ENCODE measurements around the gene MTMR12.
"Not testable (repeated sequence)": the region's sequence is repeated elsewhere in the genome, so short reads cannot be mapped to it uniquely, and the experiment has no call there.

The MTMR12 gene

DNA sequence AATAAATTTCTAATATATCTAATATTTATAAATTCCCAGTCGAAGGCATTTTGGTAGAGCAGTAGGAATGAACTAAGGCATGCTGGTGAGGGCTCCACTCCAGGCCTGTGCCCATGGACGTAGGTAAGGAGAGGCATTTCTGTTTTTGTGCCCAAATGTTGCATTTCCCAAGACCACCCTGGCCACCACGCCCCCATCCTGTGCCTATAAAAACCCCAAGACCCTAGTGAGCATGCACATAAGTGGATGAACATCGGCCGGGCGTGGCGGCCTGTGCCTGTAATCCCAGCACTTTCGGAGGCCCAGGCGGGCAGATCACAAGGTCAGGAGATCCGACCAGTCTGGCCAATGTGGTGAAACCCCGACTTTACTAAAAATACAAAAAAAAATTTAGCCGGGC lies 10.1 kb upstream of the MTMR12 start:
- DNase-seq = no peak

DNA sequence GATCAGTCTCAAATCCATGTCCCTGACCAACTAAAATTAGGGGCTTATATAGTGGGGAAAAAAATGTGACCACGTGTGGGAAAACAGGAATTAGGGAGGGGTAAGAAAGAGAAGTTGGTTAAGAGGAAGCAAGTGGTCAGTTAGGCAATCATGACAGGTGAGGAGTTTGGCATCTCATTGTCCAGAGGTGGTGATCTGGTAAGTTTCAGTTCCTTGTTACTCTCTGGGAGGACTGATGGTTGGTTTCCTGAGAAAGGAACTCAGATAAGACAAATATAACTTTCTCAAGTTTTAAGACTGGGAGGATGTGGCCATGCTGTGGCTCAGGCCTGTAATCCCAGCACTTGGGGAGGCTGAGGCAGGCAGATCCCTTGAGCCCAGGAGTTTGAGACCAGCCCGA lies 9.0 kb upstream of the MTMR12 start:
- not testable (repeated sequence) for DNase-seq

DNA sequence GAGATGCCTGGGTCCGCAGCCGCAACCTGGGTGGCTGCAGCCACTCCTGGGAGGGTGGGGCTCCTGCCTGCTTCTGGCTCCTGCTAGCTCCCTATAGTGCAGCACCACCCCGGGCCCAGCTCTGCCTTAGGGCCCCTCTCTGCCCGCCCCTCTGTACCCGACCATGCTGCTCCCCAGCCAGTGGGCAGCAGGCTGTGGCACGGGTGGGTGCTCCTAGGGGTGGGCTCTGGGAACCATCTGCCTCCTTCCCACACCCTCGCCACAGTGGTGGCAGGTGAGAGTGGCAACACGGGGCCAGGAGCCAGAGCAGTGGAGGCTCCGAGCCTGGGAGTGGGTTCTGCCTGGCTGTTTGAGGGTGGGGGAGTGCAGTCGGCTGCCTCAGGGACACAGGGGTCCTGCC lies 7.8 kb upstream of the MTMR12 start:
- DNase-seq = no peak

DNA sequence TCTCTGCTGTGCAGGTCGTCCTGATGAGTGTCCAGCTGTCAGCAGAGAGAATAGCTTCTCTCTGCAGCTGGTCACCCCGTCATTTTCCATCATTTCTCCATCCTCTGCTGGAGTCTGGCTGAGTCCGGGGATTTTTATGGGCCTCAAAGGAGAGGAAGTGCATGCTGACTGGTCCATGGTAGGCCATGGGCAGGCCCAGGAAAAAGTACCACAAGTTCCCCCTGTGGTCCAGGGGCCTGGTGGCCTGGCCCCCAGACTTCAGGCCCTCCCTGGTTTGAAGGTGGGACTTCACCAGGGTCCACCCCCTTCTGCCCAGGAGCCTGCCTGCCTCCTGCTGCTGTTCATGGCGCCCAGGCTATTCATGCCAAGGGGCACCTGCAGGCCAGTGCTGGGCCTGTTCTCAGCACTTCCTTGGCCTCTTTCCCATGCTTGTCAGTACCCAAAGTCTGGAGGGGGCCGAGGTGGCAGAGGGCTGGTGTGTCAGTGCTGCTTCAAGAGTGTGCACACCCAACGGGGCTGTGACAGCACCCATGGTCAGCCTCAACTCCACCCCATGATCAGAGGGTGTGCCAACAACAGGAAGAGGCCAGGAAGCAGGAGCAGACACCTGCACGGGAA lies 7.3 kb upstream of the MTMR12 start:
- DNase-seq = no peak

DNA sequence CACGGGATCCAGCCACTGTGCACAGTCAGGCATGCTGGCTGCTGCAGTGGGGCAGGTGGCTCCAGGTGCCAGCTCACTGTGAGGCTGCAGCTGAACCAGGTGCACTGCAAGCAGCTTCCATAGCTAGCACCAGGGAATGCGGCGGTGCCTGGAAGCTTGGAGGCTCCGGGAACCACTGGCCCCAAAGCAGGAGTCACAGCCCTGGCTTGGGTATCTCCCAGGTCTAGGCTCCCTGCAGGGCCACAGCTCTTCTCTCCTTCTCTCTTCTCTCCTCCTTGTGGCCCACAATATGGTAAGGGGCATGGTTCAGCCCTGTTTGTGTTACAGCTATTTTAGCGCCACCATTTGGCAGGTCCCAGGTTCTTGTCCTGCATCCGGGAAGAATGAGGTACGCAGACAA lies 6.7 kb upstream of the MTMR12 start:
- no peak for DNase-seq

DNA sequence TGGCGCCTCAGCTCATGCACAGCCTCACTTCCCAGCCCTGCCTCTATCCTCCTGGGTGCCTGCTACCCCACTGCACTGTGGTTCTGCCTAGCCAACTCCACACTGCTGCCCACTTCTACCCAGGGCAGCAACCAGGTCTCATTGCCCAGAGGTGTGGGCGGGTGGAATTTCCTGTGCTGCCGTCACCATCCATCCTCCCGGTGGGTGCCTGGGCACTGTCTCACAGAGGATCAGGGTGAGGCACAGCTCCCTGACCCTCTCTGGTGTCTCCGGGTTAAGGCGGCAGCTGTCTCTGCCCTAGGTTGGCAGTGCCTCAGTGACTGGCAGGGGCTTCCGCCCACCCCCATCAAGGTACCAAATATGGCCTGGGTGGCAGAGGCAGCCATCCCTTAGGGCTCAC lies 4.3 kb upstream of the MTMR12 start:
- no peak for DNase-seq

DNA sequence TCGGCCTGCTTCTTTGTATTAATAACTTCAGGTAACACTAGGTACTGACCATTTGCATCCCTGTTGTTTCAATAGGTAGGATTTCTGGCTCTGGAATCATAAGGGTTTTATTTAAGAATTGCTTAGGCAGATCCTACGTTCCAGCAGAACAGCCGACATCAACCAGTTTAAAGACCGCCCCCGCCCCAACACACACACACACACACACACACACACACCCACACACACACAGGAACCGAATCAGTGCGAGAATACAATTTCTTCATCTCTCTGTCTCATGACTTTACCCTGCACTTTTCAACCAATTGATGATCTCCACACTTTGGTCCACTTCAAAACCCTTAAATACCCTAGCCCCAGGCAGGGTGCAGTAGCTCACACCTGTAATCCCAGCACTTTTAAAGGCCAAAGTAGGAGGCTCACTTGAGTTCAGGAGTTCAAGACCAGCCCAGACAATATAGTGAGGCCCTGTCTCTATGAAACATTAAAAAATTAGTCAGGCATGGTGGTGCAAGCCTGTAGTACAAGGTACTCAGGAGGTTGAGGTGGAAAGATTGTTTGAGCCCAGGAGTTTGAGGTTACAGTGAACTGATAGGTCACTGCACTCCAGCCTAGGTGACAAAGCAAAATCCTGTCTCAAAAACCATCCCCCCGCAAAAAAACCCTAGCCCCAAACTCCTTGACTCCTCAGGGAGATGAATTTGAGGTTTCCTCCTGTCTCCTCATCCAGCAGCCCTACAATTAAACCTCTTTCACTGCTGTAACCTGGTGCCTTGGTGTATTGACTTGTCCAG lies 2.7 kb upstream of the MTMR12 start:
- DNase-seq = no peak

DNA sequence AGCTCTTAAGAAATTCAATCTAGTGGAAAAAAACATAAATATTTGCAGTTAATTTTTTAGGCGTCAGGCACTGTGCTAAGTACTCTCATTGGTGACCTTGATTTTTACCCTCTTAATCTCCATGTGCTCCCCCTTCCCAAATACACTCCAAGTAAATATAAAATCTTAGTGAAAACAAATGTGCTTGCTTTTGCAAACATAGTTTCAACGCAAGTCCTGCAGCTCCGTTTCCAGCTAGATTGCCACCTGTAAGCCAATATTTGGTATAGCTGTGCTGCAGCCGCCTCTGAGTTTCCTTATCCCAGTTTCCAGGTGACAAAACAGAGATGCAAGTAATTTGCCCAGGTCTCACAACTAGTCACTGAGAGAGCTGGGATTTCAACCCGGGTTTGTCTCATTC lies 1.9 kb upstream of the MTMR12 start:
- DNase-seq = no peak

DNA sequence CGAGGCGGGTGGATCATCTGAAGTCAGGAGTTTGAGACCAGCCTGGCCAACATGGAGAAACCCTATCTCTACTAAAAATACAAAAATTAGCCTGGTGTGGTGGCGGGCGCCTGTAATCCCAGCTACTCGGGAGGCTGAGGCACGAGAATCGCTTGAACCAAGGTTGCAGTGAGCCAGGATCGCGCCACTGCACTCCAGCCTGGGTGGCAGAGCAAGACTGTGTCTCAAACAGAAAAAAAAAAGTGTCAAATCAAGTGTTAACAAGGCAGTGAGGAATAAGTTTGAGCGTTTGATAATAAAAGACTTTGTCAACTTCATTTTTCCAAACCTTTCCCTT lies 1.4 kb upstream of the MTMR12 start:
- not testable (repeated sequence) for DNase-seq

DNA sequence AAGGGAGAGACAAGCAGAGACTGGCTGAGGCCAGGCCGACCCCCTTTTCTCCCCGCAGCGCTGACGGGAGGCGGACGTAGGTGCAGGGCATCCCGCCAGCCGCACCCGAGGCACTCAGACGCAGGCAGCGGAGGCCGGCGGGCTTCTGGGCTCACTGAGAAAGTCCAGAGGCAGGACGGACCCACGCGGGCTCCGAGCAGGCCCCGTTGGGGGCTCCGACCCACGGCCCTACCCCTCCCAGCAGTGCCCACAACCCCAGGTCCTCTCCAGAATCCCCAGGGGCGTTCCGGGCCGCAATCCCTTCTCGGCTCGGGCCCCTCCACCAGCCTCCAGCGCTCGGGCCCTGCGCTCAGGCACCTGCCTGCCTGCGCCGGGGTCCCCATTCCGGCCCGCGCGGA lies 543 bp downstream of the MTMR12 start:
- DNase-seq = peak; percentile 65

DNA sequence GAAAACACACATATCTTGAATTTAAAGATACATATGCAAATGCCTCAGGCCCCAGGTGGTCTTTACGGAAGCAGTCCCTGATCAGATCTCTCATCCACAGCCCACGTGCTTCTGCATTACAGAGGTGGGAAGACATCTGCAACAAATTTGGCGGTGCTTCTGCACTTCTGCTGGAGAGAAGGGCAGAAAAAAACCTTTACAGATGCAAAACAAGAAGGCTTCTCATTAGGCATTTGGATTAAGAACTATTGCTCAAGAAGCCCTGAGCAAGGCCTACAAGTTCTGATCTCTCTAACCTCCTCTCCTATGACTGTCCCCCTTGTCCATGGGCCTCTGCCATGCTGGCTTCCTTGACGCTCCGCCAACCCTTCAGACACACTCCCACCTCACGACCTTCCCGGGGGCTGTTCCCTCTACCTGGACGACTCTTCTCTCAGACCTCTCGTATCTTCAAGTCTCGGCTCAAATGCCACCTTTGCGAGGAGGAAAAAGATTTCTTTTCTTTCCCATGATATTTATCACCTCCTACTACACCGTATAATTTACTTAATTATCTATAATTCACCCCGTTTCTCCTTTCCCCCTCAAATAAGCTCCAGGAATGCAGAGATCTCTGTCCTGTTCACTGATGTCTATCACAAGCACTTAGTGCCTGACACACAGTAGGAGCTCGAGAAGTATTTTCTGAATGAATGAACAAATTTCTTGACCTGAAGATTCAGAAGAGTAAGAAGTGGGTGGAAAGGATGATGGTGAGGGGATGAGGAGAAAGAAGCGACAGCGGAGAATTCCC lies 1.1 kb downstream of the MTMR12 start:
- DNase-seq = no peak

DNA sequence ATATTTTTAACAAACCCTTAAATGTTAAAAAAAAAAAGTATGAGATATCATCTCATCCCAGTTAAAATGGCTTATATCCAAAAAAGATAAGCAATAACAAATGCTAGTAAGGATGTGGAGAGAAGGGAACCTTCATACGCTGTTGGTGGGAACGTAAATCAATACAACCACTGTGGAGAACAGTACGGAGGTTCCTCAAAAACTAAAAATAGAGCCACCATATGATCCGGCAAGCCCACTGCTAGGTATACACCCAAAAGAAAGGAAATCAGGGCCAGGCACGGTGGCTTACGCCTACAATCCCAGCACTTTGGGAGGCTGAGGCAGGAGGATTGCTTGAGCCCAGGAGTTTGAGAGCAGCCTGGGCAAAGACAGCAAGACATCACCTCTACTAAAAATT lies 3.0 kb downstream of the MTMR12 start:
- no peak for DNase-seq

DNA sequence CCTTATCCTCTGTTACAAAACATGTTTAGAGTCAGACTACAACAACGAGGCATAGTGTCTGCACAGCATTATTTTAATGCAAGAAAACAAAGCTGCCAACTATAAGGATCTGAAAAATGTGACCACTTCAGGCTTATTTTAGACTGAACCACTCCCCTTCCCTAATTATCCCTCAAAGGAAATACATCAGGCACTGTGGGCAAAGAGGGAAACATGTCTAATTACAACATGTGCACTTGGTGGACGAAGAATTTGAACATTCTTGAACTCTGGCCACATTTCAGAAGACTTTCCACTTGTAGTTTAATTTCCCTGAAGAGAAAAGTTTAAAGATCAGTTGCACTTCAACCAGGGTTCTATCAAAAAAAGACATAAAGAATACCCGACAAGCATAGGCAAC lies 3.8 kb downstream of the MTMR12 start:
- DNase-seq = no peak

DNA sequence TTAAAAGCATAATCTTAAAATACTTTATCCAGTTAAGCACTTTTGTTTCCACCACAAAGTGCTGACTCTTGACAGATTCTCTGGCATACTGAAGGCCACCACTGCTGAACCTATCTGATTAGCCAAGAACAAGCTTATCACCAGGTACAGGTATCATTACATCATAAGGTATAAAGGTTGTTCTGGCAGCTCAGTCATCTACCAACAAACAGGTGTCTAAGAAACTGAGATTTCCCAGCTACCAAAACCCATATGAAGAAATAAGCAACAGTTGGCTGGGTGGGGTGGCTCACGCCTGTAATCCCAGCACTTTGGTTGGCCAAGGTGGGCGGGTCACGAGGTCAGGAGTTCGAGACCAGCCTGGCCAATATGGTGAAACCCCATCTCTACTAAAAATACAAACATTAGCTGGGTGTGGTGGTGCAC lies 5.0 kb downstream of the MTMR12 start:
- no peak for DNase-seq

DNA sequence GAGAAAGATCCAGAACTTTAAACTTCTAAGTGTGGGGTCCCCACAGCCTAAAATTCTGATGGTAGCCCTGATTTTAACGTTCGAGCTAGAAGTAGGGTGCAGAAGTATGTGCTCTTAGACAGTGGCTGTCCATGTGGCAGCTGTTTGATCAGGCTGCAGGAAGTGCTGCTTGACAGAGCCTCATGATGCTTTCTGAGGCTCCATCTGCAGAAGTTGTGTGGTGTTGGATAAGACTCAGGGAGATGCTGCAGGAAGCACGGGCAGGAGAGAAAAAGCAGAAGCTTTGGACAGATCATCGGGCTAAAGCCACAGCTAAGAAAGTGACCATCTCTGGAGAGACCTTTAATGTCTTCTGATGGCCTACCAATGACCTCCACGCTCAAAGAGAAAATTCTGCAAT lies 8.1 kb downstream of the MTMR12 start:
- no peak for DNase-seq

DNA sequence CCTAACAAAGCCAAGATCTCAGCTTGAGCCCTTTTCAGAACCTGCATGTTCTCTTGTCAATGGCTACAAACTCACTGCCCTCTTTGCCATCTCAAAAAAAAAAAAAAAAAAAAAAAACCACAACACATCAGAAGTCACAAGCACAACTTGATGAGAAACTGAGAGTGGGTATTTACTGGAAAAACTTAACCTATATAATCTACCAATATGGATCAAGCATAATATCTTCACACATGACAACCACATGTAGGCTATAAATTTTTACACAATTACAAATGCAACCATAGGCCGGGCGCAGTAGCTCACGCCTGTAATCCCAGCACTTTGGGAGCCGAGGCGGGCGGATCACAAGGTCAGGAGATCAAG lies 9.0 kb downstream of the MTMR12 start:
- no peak for DNase-seq

DNA sequence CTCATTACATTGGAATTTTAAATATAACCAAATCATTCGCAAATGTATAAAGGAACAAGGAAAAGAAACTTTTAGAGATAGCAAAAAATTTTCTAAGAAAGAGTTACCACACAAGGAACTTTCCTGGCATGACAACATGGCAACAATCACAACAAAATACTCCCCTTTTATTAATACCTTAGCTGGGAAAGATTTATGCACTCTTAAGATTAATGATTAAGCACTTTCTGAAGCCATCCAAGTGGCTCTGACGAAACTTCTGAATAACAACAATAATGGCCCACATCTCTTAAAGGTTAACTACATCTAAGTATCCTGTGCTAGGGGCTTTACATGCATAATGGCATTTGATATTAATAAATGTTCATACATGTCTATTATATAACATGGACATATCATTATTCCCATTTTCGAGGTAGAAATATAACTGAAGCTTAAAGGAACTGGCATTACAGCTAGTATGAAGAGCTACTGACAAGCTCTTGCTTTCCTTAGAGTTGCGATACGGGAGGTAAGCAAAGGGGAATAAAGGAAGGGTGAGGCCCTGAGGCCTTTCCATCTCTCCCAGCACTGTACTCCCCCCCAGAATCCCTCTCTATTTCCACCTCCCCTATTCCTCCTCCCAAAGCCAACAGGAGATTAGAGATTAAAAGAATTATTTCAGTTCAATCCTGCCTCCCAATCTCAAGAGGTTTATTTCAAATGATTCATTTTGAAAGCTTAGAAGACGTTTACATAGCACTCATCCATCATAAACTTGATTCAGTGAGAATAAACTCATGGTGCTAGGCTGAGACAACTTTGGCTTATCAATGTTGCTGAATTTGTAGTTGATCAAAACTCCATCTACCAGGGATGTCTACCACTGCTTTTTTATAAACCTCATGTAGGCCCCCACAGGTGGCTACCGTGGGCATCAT lies 9.6 kb downstream of the MTMR12 start:
- DNase-seq = no peak

DNA sequence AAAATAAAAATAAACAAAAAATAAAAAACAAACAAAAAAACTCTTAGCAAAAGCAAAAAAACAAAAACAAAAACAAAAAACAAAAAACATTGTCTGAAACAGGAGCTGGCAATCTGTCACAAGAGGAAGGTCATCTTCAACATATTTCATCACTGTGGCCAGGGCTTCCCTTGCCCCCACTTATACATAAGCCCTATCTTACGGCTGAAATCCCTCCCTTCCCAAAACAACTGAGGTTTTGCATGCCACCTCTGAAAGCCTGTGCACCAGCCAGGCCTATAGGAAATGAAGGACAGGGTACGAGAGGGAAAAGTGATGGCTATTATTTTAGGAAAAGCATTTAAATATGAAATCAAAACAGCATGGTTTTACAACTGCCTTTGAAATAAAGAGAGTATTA lies 10.8 kb downstream of the MTMR12 start:
- DNase-seq = no peak

DNA sequence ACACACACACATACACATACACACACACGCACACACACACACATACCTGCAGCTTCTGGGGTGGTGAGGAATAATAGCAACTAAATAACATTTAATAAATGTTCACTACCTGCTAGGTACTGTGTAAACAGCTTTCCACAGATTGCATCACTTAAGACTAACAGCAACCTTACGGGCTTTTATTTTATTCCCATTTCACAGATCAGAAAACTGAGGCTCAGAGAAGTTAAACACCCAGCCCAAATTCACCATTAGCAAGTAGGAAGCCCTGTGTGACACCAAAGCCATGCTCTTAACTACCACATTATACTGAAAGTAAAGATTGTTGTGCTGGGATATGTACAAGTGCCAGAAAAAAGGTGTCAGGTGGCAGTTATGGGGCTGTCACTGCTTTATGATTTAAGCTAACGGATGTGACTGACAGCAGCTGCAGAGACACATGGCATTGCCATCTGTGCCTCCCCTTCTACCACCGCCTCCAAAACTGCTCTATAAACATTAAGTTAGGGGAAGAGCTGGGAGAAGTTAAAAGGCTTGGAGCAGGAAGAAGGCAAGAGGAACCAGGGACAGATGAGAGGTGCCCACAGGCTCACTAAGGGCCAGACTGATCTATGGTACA lies 13.6 kb downstream of the MTMR12 start:
- DNase-seq = no peak

DNA sequence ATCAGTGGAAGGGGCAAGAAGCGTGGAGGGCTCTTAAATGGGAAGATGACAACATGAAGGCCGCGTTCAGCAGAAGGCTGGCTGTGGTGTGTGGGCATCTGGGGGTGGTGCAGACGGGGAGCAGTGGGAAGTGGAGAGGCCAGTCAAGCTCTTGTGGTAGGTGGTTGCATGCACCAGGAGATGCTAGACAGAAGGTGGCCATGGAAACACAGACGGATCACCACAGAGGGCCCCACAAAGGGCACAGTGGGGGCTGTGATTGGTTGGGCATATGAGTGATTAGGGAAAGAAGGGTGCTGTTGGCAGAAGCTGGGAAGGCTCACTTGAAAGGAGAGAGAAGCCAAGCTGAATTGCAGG lies 14.7 kb downstream of the MTMR12 start:
- DNase-seq = peak; percentile 54

DNA sequence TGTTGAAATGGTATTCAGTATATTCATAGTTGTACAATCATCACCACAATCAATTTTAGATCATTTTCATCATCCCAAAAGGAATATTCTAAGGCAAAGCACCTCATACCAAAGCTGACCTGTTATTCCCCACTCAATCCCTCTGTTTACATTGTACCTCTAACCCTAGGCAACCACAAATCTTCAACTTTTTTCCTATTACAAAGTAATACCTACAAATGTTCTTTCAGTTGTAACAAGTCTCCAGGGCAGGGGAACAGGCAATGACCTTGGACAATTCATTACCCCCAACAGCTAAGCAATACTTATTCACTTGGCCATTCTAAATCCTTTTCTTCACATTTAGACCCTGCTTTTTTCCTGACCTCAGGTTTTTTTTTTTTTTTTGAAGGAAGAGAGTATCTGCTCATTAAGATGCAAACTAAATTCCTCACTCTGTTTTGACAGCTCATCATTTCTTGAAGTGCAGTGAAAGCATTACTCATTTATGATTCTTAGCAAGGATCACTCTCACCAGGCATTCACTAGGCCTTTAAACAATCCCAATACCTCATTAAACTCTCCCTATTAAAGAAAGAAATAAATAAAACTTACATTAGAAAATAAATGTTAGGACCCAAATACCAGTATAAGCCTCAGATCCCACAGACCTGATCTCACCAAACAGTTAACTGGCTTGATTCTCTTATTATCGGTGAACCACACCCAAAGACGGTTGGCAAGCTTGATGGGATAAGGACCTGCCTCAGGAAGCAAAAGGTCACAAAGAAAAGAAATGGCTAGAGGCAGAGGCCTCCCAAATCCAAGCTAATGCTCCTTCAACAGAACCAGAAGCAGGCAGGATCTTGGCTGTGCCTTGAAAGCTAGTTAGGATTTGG lies 15.3 kb downstream of the MTMR12 start:
- DNase-seq = no peak
